ENCODE results near the gene TRIM67. TPM values are rescaled to one million over a fixed set of nuclear protein-coding genes. Genes with fewer than 3 reads are reported as not detected.
A peak's percentile ranks its signal among the peaks of the same experiment; 100 is the strongest.

TRIM67 gene
- total and polyA plus RNA-seq, 4 experiments from 2014 or later: not detected

GRCh38 chr1:231199868-231200267 is 38.0 kb downstream of the TRIM67 start:
- Histone ChIP-seq H3K27me3 (ENCODE audit: insufficient read depth, low read length) (no peaks in the 10 kb centered on the region), H3K4me3 (ENCODE audit: low read length in 2 of 2) (no peak overlapping the region), H3K36me3 (ENCODE audit: insufficient read depth, low read length) (no peaks in the 10 kb centered on the region), H3K4me1 (ENCODE audit: insufficient read depth, low read length) (no peaks in the 10 kb centered on the region), H3K9me3 (ENCODE audit: control insufficient read depth in 1 of 2, low read length in 2 of 2) (no peaks in the 10 kb centered on the region), H3K27ac (ENCODE audit: low read depth, low read length) (no peak overlapping the region)
- ChIA-PET CTCF (ENCODE audit: partially characterized antibody) (no interaction called here), POLR2A (ENCODE audit: partially characterized antibody) (no interaction called here)
- Mint-ChIP-seq H3K9me3 (no peaks in the 10 kb centered on the region), H3K27ac (no peak overlapping the region), H3K36me3 (no peaks in the 10 kb centered on the region), H3K4me3 (no peak overlapping the region), H3K27me3 (peaks cover 5 to 6% of the 10 kb centered on the region in 2 donors), H3K4me1 (peaks cover 6 to 16% (median 10%) of the 10 kb centered on the region in 4 donors)
- DNase-seq: no peak
- intact Hi-C loops (cut with micrococcal nuclease): no loop called here

- Mint-ChIP-seq H3K27me3 (peaks cover 5% of the 10 kb centered on the region in 2 donors), H3K4me3 (no peak overlapping the region), H3K27ac (no peak overlapping the region), H3K4me1 (peaks cover 6 to 16% (median 10%) of the 10 kb centered on the region in 4 donors), H3K9me3 (no peaks in the 10 kb centered on the region), H3K36me3 (no peaks in the 10 kb centered on the region)
- no peak for DNase-seq
- Histone ChIP-seq H3K9me3 (ENCODE audit: control insufficient read depth in 1 of 2, low read length in 2 of 2) (no peaks in the 10 kb centered on the region), H3K4me1 (ENCODE audit: insufficient read depth, low read length) (no peaks in the 10 kb centered on the region), H3K27me3 (ENCODE audit: insufficient read depth, low read length) (no peaks in the 10 kb centered on the region), H3K4me3 (ENCODE audit: low read length in 2 of 2) (no peak overlapping the region), H3K27ac (ENCODE audit: low read depth, low read length) (no peak overlapping the region), H3K36me3 (ENCODE audit: insufficient read depth, low read length) (no peaks in the 10 kb centered on the region)
- CTCF ChIA-PET (ENCODE audit: partially characterized antibody): no interaction called here
- POLR2A ChIA-PET (ENCODE audit: partially characterized antibody): no interaction called here
- intact Hi-C loops (cut with micrococcal nuclease): no loop called here
Measured at GRCh38 chr1:231200388-231201031, 38.7 kb downstream of the TRIM67 start.

DNA sequence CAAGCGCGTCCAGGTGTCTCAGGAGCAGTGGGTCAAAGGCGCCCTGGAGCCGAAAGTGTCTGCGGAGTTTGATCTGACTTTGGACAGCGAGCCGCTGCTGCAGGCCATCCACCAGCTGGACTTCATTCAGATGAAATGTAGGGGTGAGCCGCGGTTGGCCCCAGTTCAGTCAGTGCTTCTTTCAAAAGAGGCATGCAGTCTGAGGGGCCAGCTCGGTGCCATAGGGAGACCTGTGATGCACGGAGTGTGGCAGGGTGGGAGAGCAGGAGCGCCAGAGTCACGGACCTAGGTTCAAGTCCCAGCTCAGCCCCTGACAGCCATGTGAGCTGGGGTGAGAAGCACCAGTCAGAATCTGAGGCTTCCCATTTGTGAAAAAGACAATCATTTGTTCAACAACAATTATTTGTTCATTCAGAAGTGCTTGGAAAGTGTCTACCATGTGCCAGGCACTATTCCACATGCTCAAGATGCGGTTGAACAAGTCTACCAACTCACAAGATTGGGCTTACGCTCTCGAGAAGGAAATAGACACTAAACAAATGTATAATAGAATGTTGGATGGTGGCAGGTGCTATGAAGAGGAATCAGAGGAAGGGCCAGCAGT is 39.6 kb downstream of the TRIM67 start:
- Mint-ChIP-seq H3K4me3 (peak overlapping the region in 2 of 8 donors; percentile 1 to 13), H3K27ac (peak overlapping the region in 1 of 7 donors; percentile 52), H3K4me1 (peaks cover 6 to 16% (median 10%) of the 10 kb centered on the region in 4 donors), H3K27me3 (peaks cover 0 to 2% of the 10 kb centered on the region in 2 donors), H3K9me3 (no peaks in the 10 kb centered on the region), H3K36me3 (no peaks in the 10 kb centered on the region)
- POLR2A ChIA-PET (ENCODE audit: partially characterized antibody): no interaction called here
- Histone ChIP-seq H3K36me3 (ENCODE audit: insufficient read depth, low read length) (no peaks in the 10 kb centered on the region), H3K4me1 (ENCODE audit: insufficient read depth, low read length) (no peaks in the 10 kb centered on the region), H3K27me3 (ENCODE audit: insufficient read depth, low read length) (no peaks in the 10 kb centered on the region), H3K9me3 (ENCODE audit: control insufficient read depth in 1 of 2, low read length in 2 of 2) (no peaks in the 10 kb centered on the region), H3K4me3 (ENCODE audit: low read length in 2 of 2) (no peak overlapping the region), H3K27ac (ENCODE audit: low read depth, low read length) (no peak overlapping the region)
- no peak for DNase-seq
- intact Hi-C loops (cut with micrococcal nuclease): no loop called here
- CTCF ChIA-PET (ENCODE audit: partially characterized antibody): no interaction called here

DNA sequence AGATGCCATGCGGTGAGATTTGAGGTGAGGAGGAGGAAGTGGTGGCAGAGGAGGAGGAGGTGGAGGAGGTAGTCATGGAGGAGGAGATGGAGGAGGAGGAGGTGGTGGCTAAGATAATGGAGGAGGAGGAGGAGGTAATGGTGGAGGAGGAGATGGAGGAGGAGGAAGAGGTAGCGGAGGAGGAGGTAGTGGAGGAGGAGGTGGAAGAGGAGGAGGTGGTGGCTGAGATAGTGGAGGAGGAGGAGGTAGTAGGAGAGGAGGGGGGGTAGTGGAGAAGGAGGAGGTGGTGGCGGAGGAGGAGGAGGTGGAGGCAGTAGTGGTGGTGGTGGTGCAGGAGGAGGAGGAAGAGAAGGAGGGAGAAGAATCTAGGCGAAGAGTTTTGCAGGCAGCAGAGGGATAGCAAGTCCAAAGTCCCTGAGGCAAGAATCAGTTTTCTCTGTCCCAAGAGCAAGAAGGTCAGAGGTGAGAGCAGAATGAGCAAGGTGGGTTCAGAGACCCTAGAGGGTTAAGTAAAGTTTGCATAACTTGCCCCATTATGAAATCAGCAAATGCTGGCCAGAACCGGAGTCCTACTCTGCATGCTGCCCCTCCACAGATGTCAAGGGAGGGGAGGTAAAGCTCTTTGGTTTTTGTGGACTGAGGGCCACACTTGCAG is 40.2 kb downstream of the TRIM67 start:
- DNase-seq: no peak
- intact Hi-C loops (cut with micrococcal nuclease): no loop called here
- H3K4me3 Mint-ChIP-seq: peak overlapping the region in 1 of 8 donors; percentile 13

DNA sequence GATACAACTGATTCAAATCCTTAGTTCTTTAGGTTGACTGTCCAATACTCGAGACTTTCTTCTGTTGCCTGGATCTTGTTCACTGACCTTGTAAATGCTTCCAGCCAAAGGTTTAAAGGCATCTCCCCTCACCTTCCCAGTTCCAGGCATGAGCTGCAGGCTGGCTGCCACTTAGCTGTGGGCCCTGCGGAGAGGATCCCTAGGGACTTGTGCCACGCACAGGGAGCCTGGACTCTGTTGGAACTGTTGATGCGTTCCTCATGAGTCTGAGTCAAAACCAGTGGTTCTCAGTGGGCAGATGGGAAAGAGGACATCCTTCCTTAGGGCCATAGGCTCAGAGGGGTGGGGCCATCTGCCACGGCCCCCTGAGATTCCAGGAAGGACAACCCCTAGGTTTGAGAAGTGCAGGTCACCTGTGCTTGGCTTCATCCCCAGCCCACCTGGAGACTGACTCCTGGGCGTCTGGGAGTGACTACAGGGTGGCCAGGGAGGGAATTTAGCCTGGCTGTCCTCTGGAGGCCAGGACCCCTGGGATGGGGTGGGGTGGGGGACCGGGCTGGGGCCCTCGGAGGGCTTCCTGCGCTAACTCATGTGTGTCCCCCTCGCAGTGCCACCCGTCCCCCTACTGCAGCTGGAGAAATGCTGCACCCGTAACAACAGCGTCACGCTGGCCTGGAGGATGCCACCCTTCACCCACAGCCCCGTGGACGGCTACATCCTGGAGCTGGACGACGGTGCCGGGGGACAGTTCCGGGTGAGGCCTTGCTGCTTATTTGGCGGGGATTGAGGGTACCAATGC is 41.6 kb downstream of the TRIM67 start:
- ChIA-PET POLR2A (ENCODE audit: partially characterized antibody) (no interaction called here), CTCF (ENCODE audit: partially characterized antibody) (no interaction called here)
- Histone ChIP-seq H3K27ac (ENCODE audit: low read depth, low read length) (no peak overlapping the region), H3K4me1 (ENCODE audit: insufficient read depth, low read length) (no peaks in the 10 kb centered on the region), H3K36me3 (ENCODE audit: insufficient read depth, low read length) (no peaks in the 10 kb centered on the region), H3K4me3 (ENCODE audit: low read length in 2 of 2) (no peak overlapping the region), H3K27me3 (ENCODE audit: insufficient read depth, low read length) (no peaks in the 10 kb centered on the region), H3K9me3 (ENCODE audit: control insufficient read depth in 1 of 2, low read length in 2 of 2) (no peaks in the 10 kb centered on the region)
- intact Hi-C loops (cut with micrococcal nuclease): no loop called here
- no peak overlapping the region for H3K27ac Mint-ChIP-seq
- H3K4me1 Mint-ChIP-seq: peaks cover 6 to 16% (median 10%) of the 10 kb centered on the region in 4 donors
- no peaks in the 10 kb centered on the region for H3K36me3 Mint-ChIP-seq
- DNase-seq: no peak
- H3K27me3 Mint-ChIP-seq: no peaks in the 10 kb centered on the region
- H3K9me3 Mint-ChIP-seq: no peaks in the 10 kb centered on the region
- no peak overlapping the region for H3K4me3 Mint-ChIP-seq

More for the DNA sequence above, 40.2 kb downstream of the TRIM67 start:
- Mint-ChIP-seq H3K27ac (peak overlapping the region in 1 of 7 donors; percentile 57), H3K36me3 (no peaks in the 10 kb centered on the region), H3K9me3 (no peaks in the 10 kb centered on the region), H3K4me1 (peaks cover 6 to 16% (median 10%) of the 10 kb centered on the region in 4 donors), H3K27me3 (peaks cover 0 to 2% of the 10 kb centered on the region in 2 donors)
- no peaks in the 10 kb centered on the region for H3K36me3 ChIP-seq (ENCODE audit: insufficient read depth, low read length)
- H3K4me3 ChIP-seq (ENCODE audit: low read length in 2 of 2): no peak overlapping the region
- ChIA-PET POLR2A (ENCODE audit: partially characterized antibody) (no interaction called here), CTCF (ENCODE audit: partially characterized antibody) (no interaction called here)
- H3K27me3 ChIP-seq (ENCODE audit: insufficient read depth, low read length): no peaks in the 10 kb centered on the region
- no peaks in the 10 kb centered on the region for H3K9me3 ChIP-seq (ENCODE audit: control insufficient read depth in 1 of 2, low read length in 2 of 2)
- H3K27ac ChIP-seq (ENCODE audit: low read depth, low read length): no peak overlapping the region
- H3K4me1 ChIP-seq (ENCODE audit: insufficient read depth, low read length): no peaks in the 10 kb centered on the region

DNA sequence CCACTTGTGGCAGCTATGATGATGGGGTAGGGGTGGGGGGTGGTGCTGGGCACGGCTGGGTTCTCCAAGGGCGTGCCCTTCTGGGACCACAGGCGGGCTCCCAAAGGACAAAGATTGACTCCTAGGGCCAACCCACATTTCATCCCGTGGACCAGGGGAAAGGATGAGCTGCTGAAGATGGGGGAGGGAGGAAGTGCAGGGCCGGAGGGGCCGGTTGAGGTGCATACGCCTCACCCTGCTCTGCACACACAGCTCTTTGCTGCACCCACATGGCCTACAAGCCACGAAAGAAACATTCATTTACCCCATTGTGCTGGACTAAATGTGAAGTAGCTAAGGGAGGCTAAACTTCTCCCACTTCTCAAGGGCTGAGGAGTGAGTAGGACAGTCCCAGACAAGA is 45.0 kb downstream of the TRIM67 start:
- H3K27ac Mint-ChIP-seq: no peak overlapping the region
- Histone ChIP-seq H3K9me3 (ENCODE audit: control insufficient read depth in 1 of 2, low read length in 2 of 2) (no peaks in the 10 kb centered on the region), H3K27ac (ENCODE audit: low read depth, low read length) (no peak overlapping the region), H3K4me3 (ENCODE audit: low read length in 2 of 2) (no peak overlapping the region), H3K4me1 (ENCODE audit: insufficient read depth, low read length) (peaks cover 9% of the 10 kb centered on the region), H3K27me3 (ENCODE audit: insufficient read depth, low read length) (no peaks in the 10 kb centered on the region), H3K36me3 (ENCODE audit: insufficient read depth, low read length) (no peaks in the 10 kb centered on the region)
- intact Hi-C loops (cut with micrococcal nuclease): no loop called here
- no peaks in the 10 kb centered on the region for H3K9me3 Mint-ChIP-seq
- no peak for DNase-seq
- peaks cover 5 to 20% (median 11%) of the 10 kb centered on the region in 4 donors for H3K4me1 Mint-ChIP-seq
- no peaks in the 10 kb centered on the region for H3K27me3 Mint-ChIP-seq
- ChIA-PET POLR2A (ENCODE audit: partially characterized antibody) (no interaction called here), CTCF (ENCODE audit: partially characterized antibody) (interaction anchor here (0.7 to 1.3 kb wide), 3 partner anchors 15 to 564 kb away, joined by 3 to 4 read pairs (median 3); no protein-coding TSS in a partner anchor)
- H3K36me3 Mint-ChIP-seq: no peaks in the 10 kb centered on the region
- H3K4me3 Mint-ChIP-seq: no peak overlapping the region

- CTCF ChIA-PET (ENCODE audit: partially characterized antibody): interaction anchor here (1.3 kb wide), 1 partner anchor 564 kb away, joined by 3 read pairs; no protein-coding TSS in a partner anchor
- Mint-ChIP-seq H3K27me3 (no peaks in the 10 kb centered on the region), H3K27ac (no peak overlapping the region), H3K4me3 (no peak overlapping the region), H3K4me1 (peaks cover 2 to 16% (median 9%) of the 10 kb centered on the region in 4 donors), H3K36me3 (no peaks in the 10 kb centered on the region), H3K9me3 (no peaks in the 10 kb centered on the region)
- H3K9me3 ChIP-seq (ENCODE audit: control insufficient read depth in 1 of 2, low read length in 2 of 2): no peaks in the 10 kb centered on the region
- H3K27me3 ChIP-seq (ENCODE audit: insufficient read depth, low read length): no peaks in the 10 kb centered on the region
- intact Hi-C loops (cut with micrococcal nuclease): no loop called here
- no peak overlapping the region for H3K4me3 ChIP-seq (ENCODE audit: low read length in 2 of 2)
- no peak for DNase-seq
- H3K27ac ChIP-seq (ENCODE audit: low read depth, low read length): no peak overlapping the region
- H3K36me3 ChIP-seq (ENCODE audit: insufficient read depth, low read length): no peaks in the 10 kb centered on the region
- POLR2A ChIA-PET (ENCODE audit: partially characterized antibody): no interaction called here
- peaks cover 10% of the 10 kb centered on the region for H3K4me1 ChIP-seq (ENCODE audit: insufficient read depth, low read length)
Measured at GRCh38 chr1:231207437-231207836, 45.6 kb downstream of the TRIM67 start.

All from CD4-positive, alpha-beta memory T cell (primary cell).